GM18861 (cell line): ENCODE measurements around the gene DIO3.

ENCODE experiments used
- ATAC-seq: cut with Tn5 transposase; IDR thresholded peaks from one replicate; pipeline ENCODE4 v1.9.1; 2021; ENCODE audit not compliant: unreplicated experiment

DIO3 gene

GRCh38 chr14:101579372-101580080, 18.2 kb downstream of the DIO3 start:
- ATAC-seq, result no peak

GRCh38 chr14:101581806-101582205, 20.5 kb downstream of the DIO3 start:
- ATAC-seq, result no peak

GRCh38 chr14:101582294-101582693, 21.0 kb downstream of the DIO3 start:
- no peak for ATAC-seq

GRCh38 chr14:101583006-101583714, 21.9 kb downstream of the DIO3 start:
- ATAC-seq, result no peak

DNA sequence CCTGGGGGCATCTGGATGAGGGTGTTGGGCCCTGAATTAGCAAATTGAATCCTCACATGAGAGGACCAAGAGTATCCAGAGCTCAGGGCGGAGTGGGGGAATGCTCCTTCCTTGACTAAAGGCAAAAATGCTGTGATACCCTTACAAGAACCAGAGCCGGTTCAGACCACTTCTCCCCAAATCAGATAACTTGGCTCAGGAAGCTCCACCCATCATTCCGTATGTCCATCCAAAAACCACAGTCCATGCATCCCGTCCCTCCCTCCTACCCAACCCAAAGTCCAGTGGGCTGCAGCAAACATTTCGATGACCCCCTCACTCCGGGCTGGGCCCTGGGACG, 22.4 kb downstream of the DIO3 start:
- ATAC-seq, result no peak

DNA sequence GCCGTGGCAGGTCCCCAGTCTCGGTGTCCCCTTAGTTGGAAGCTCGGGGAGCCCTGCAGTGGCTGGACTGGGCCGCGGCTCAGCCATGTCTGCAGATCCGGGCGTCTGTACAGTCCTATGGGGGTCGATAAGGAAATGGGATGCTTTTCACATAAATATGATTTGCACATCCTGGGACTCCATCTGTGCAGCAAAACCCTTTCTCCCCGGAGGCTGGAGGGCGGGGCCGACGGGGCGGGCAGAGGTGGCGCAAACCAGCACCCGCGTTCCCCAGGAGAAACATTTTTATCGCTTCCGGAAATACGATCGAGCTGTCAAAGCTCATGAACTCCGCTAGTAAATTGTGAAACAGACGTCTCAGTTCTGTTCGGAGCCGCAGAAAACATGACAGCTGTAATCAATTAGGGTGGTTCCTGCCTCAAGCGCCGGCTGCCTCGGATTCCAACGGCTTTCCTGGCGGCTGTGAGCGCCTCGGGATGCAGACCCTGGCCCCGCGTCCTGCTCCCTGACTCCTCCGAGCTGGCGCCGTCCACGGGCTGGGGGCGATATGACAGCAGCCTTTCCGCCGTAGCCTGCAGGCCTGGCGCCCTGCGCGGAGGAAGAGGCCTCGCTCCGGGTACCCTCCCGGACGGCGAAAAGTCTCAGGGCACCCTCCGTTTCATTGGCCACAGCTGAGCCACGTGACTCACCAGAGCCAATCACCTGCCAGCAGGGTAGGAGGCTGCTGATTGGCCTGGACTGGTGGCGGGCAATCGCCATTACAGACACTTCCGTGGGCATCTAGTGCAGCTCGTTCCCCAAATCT, 23.0 kb downstream of the DIO3 start:
- no peak for ATAC-seq

DNA sequence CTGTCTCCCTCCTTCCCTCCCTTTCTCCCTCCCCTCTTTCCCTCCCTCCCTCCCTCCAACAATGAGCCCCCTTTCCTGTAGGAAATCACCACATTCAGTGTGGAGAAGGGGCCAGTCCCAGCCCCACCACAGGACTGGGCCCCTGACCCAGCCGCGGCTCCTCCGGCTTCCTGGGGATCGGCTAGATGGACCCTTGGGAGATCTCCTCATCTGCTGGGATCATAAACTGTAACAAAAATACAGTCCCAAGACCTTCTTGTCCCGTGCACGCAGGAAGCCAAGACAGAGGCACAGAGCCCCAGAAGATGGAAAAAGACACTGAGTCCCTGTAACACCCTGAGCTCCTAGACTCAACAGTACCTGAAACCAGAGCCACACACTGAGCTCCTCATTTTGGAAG, 23.9 kb downstream of the DIO3 start:
- no peak for ATAC-seq

DNA sequence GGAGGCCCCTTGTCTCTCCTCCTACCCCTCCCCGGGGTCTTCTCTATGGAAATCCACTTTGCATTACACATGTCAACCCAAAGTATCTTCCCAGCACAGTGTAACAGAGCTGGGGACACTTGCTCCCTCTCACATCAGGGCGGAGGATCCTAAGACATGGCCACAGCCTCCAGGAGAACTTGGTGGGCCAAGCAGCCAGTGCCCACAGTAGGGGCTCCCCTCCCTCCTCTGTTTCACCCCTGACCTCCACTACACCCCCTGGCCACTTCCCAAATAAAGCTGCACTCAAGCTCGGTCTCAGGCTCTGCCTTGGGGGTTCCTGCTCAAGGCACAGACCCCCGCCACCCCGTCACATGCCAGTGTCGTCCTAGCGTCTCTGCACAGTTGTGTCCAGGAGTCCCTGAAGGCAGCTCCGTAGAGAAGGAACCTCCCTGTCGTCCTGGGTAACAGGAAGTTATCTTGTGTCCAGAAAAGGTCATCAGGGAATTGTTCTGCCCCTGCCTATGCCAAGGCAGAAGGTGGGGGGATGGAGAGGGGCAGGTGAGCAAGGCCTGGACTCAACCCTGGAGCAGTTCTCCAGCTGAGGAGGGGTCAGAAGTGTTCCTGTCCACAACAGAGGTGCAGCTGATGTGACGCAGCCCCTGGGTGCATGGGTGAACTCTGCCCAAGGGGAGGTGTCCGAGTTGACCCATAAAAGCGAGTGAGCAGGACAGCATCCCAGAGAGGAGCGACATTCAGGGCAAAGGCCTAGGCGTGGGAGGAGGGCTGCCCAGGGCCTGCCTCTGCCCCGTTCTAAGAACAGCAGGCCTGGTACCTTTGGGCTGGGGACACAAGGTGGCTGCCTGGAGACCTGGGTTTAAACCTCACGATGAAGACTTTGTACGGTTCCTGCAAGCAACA, 25.5 kb downstream of the DIO3 start:
- no peak for ATAC-seq

DNA sequence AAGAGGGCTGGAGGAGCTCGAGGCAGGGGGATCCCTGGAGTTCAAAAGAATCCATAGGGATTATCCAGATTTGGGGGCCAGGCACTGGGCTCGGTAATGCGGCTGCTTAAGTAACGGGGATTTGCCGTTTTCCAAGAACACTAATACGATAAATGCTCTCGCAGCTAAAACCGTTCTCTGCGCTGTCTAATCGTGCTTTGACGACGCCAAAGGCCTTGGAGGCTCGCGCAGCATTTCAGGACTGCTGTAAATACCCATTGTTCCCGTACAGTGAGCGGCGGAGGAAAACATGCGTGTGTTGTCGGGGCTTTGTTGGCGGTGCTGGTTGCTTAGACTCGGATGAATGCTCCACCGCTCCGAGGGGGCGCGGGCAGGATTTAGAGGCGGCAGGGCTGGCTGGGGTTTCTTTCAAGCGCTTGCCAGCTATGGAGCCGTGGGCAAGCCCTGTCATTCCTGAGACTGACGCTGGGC, 26.2 kb downstream of the DIO3 start:
- ATAC-seq, result no peak

DNA sequence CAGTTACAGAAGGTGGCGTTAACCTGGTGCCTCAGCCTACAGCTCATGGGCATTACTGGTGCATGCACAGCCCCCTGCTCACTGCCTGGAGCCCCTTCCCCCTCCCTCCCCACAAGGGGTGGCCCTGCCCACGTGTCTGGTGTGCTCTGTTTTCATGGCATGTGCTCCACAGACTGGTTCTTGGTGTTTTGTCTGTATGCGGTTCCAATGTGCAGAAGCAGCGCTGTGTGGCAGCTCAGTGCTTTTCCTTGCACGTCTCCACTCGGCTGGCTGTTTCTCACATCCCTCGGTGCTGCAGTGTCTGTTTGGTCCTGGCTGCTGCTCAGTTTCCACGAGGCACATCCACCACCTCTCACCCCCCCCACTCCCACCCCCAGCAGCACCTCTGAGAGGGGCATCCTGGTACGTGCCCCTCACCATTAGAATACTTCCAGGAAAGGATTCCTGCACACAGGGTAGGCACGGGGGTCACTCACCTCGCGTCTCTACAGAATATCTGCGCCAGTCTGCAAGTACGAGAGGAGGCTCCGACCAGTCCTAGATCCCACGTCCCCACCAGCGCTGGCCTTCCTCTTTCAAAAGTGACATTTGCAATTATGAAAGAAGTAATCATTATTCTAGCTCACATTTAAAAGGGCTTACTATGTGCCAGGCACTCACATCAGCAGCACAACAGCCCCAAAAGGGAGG, 27.1 kb downstream of the DIO3 start:
- no peak for ATAC-seq

GRCh38 chr14:101588990-101589389, 27.7 kb downstream of the DIO3 start:
- ATAC-seq, result no peak

- no peak for ATAC-seq
Observed at GRCh38 chr14:101589486-101590015, 28.3 kb downstream of the DIO3 start.

DNA sequence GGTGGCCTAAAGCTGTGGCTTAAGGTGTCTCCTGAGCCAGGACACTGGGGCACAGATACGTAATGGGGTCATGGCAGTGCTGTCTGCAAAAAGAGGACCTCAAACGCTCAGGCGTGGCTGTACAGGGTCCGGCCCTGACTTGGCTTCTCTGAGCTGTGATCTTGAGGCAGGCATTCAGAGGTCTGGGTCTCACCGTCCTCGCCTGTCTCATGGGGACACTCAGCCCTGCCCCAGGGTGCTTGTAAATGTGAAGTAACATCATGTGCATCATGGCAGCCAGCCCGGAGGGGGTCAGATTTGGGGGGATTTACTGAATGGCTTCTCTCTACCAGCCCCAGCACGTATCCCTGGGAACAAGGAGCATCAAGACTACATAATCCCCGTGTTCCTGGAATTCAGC, 28.8 kb downstream of the DIO3 start:
- no peak for ATAC-seq

DNA sequence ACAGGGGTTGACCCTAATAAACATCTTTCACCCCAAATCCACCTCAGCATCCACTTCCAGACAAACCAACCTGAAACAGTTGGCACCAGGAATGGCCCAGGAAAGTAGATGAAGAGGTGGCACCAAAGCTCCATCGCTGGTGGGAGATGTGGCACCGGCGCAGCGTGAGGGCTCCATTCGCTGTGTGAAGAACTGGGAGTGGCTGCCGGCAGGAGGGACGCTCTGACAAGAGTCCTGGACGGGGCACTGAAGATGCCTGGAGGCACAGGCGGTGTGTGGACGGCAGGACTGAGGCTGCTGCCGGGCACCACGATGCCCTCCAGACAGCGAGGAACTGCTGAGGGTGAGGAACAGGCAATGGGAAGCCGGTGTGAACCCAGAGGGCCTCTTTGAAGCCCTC, 29.3 kb downstream of the DIO3 start:
- no peak for ATAC-seq

DNA sequence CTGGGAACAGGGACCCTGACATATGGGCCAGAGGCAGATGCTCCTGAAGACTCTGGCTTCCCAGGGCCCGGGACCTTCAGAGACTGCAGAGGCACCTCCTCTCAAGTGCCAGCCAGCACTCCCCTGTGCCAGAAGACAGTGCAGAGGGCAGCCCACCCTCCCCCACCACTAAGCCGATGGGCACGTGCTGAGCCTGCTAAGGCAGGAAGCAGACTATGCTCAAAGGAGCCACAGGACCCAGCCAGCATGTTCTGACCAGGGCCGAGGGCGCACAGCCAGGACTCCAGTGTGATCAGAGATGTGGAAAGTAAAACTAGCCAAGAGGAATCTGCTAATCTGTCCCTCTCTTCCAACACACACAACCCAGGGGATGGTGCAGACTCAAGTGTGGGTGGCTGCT, 29.8 kb downstream of the DIO3 start:
- no peak for ATAC-seq

DNA sequence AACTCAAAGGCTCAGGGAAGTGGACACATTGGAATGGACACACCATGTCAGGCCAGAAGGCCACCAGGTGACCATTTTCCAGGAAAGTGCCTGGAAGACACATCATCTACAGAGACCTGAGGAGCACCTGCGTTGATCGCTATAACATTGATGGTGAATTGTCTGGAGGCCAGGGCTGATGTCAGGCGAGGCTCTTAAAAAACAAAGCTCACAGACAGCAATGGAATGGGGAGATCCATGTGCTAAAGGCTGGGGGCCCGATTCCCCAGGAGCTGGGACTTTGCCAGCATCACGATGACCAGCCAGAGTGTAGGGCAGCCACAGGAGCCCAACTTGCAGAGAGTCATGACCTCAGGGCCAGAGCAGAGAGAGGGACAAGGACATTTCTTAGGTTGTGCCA, 30.3 kb downstream of the DIO3 start:
- no peak for ATAC-seq

GRCh38 chr14:101593411-101594238, 32.3 kb downstream of the DIO3 start:
- no peak for ATAC-seq

DNA sequence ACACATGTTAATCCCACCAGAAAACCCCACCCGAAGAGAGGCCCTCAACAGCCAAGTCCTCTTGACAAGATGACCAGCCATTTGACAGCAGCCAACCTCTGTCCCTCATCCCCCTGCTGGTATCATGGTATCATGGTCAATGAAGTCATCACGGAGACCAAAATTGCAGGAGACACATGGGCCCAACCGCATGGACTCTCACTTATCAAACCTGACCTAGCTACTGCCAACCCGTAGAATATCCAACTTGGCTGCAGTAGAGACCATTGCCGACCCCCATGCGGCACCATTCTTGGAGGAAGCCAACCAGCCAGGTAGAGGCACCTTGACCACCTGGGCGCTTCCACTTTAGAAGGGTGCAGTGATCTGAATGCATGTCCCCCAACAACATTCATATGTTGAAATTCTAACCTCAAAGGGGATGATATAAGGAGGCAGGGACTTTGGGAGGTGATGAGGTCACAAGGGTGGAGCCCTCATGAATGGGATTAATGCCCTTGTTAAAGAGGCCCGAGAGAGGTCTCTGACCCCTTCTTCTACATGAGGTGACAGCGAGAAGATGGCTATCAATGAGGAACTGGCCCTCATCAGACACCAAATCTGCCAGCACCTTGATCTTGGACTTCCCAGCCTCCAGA, 33.3 kb downstream of the DIO3 start:
- ATAC-seq, result no peak

- ATAC-seq, result no peak
Observed at GRCh38 chr14:101595349-101595748, 34.1 kb downstream of the DIO3 start.
